NCI-H1436 treated with DMSO at 0.1 percent for 48 hours (cell line): ENCODE data around the gene TMEM18.

Source experiments
- DNase-seq: peaks from one replicate; lab custom pipeline; 2025; lab: John Stamatoyannopoulos, UW

Gene TMEM18

DNA sequence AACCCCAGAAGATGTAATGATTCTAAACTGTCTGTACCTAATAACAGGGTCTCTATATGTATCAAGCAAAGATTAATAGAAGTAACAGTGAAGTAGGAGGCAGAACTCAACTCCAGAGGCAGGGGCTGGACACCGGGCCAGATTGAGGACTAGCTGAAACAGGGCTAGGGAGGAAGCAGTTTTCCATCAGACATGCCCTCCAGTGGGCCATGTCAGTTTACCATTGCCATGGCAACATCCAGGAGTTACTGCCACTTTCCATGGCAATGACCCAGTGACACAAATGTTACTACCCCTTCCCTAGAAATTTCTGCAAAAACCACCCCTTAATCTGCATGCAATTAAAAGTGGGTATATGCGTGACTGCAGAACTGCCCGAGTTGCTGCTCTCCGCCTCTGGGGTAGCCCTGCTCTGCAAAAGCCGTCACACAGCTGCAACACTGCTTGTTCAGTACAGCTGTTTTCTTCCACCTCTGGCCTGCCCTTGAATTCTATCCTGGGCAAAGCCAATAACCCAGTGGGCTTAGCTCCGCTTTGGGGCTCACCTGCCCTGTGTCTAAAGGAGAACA is 58.7 kb downstream of the TMEM18 start:
- DNase-seq, result no peak

DNA sequence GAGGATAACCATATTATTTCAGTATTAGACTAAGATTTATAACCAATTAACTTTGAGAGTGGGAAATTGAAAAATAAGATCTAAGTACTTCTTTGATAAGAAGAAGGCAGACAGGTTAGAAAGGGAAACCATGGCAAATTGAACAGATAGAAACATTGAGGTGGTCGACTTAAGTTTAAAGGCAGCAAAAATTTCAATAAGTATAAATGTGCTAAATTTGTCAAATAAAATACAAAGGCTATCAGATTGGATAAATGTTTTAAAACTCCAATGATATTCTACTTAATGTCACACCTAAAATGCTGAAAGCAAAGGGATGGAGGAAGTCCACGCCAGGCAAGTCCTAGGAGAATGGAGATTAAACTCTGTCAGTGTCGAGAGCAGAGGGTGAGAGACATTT is 59.2 kb downstream of the TMEM18 start:
- no peak for DNase-seq
